HG02981 (cell line): ENCODE data around the gene WNT10A.
"Not testable (repeated sequence)": the region's sequence is repeated elsewhere in the genome, so short reads cannot be mapped to it uniquely, and the experiment has no call there.

Source experiments
- ATAC-seq: cut with Tn5 transposase; IDR thresholded peaks from one replicate; pipeline ENCODE4 v1.9.1; 2021; ENCODE audit warnings: mild to moderate bottlenecking, moderate library complexity; ENCODE audit not compliant: unreplicated experiment

The WNT10A gene

DNA sequence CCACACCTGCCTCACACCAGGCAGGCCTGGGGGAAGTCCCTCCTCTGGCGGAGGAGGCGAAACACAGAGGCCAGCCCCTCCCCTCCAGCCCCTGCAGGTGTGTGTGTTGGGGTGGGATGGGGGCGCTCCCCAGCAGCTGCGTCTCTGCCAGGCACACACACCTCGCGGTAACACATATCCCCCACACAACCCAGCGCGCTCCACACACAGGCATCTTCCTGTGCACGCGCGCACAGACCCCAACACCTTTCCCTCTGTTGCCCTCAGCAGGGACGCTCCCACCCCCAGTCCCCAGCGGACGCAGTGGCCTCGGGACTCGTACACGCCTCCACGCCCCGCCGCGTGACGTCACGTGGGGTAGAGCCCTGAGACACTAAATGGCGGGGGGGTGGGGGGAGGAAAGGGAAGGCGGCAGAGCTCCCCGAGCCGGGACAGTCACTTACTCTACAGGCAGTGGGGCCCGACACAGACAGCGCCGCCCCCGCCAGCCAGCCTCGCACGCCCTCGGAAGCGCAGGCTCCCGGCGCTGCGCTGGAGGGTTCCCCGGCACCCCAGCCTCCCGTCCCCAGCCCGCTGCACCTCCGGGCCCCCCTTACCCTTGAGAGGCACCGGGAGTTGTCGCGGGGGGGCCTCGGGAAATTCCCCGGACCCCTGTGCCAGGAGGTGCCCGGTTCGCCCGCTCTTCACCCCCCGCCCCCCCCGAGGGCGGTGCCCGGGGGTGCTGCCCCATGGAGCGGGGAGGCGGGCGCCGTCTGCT, at the start of gene WNT10A:
Gene WNT10A (plus strand): TSS at position 751 of the 757 bp plus-strand sequence. CDS start 144 bp downstream, outside the sequence.
- ATAC-seq: peak; percentile 54

DNA sequence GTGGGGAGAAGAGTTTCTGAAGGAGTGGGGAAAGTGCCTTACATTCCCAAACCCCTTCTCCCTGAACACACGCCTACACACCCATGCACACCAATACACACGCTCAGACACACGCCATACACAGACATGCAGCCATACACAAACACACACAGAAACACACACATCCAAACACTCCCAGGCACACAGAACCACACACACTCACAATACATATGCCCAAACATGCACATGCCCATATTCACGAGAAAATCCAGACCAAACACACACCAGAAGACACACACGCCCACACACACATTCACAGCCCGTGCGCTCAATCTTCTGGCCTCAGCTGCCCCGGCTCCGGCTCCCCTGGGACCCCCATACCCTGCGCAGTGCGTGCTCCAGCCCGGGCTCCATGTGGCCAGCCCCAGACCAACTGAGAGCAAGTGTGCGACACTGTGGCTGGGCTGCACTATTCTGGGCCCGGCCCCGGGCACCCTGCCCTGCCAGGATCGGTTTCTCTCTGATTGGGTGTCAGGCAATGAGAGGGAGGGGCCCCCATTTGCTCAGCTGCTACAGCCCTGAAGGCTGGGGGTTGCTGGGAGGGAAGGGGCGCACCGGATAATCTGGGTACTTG, 49.2 kb upstream of the WNT10A start, which contains the start of gene PRKAG3:
Gene PRKAG3 (minus strand): TSS at position 426 of the 613 bp plus-strand sequence.
- no peak for ATAC-seq

DNA sequence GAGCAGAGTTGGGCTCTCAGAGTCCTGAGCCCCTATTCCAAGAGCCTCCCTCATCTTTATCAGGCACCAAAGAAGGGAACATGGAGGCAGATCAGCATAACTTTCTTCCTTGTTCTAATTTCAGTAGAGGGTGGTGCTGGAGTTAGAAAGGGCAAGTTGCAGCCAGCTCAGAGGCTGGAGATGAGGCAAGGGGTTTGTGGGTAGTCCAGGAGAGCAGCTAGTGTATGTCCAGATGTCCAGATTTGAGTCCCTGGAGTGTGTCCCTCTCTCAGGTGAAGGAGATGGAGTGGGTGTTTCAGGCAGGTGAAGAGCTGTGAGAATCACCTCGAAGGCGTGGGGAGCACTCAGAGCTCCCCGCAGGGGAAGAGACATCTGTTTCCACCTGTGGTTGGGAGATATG, 48.6 kb upstream of the WNT10A start:
- ATAC-seq: no peak

DNA sequence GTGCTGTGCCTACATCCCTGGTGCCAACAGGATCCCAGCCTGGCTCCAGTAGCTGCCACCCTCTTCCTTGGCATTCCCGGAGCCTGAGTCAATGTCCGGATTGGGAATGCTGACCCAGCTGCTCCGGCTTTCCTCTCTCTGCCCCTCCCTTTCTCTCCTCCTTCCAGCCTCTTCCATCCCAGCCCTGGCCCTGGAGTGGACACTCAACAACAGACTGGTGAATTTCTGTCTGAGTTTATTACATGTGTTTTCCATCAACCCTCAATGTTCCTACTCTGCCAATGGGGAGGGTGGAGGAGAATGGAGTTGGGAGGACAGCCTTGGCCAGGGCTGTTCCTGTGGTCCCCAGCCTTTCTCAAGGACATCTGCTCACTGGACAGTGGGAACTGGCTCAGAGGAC, 48.1 kb upstream of the WNT10A start:
- ATAC-seq: no peak

GRCh38 chr2:218833023-218833609, 47.5 kb upstream of the WNT10A start:
- ATAC-seq: no peak

DNA sequence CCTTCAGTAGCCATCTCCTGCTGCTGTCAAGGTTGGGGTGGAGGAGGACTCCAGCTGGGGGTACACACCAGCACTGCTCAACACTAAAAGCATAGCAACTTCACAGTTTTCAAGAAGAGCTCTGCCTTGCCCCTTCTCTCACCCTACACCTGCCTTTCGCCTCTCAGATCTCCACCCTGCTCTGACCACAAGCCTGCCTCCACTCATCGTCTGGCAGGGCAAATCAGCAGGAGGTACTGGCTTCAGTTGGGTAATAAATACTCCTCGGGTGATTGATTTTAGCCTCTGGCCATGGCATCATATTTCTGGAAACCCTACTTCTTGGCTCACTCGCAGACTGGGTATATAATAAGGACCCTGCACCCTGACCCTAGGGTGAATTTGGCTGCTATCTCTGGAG, 46.0 kb upstream of the WNT10A start:
- ATAC-seq: no peak

GRCh38 chr2:218837495-218837894, 43.2 kb upstream of the WNT10A start:
- ATAC-seq: no peak

- ATAC-seq: no peak
Measured at GRCh38 chr2:218839430-218839829, 41.2 kb upstream of the WNT10A start.

DNA sequence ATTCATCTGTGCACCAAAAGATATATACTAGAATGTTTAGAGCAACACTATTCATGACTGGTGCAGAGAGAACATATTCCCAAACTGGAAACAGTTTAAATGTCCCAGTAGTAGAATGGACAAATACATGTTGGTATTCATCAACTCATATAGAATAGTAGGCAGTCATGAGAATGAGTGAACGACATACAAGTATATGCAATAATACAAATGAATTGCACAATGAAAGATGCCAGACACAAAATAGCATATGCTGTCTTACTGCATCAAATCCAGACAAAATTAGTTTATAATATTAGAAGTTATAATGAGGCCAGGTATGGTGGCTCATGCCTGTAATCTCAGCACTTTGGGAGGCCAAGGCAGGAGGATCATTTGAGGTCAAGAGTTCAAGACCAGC, 40.8 kb upstream of the WNT10A start:
- ATAC-seq: no peak

- ATAC-seq: not testable (repeated sequence)
Measured at GRCh38 chr2:218844334-218844733, 36.3 kb upstream of the WNT10A start.

GRCh38 chr2:218846963-218847362, 33.7 kb upstream of the WNT10A start:
- ATAC-seq: not testable (repeated sequence)

DNA sequence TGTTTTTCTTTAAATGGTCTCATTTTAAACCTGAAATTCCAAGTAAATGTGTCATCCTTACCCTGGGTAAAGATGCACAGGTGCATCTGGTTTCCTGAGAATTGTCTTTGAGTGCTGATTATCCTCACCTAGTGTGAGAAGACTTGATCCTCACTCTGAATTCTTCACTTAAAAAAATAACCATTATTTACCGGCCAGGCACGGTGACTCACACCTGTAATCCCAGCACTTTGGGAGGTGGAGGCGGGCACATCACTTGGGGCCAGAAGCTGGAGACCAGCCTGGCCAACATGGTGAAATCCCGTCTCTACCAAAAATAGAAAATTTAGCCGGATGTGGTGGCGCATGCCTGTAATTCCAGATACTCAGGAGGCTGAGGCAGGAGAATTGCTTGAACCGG, 30.9 kb upstream of the WNT10A start:
- no peak for ATAC-seq

GRCh38 chr2:218850796-218851195, 29.9 kb upstream of the WNT10A start:
- no peak for ATAC-seq

DNA sequence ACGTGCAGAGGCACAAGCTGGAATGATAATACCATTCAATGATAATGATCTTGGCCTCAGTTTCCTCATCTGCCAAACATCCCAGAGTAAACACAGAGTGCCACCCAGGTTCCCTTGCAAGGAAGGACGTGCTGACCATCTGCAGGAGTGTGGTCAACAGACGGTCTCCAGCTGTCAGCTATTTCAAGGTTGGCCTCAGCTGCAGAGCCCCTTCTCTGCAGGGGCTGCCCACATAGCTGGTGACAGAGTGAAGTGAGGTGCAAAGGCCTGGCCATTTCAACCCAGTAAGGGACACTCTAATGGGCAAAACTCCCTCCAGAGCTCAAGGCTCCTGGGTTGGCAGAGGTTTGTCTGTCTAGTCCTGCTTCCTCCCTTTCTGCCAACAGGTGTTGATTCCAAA, 29.4 kb upstream of the WNT10A start:
- ATAC-seq: no peak

DNA sequence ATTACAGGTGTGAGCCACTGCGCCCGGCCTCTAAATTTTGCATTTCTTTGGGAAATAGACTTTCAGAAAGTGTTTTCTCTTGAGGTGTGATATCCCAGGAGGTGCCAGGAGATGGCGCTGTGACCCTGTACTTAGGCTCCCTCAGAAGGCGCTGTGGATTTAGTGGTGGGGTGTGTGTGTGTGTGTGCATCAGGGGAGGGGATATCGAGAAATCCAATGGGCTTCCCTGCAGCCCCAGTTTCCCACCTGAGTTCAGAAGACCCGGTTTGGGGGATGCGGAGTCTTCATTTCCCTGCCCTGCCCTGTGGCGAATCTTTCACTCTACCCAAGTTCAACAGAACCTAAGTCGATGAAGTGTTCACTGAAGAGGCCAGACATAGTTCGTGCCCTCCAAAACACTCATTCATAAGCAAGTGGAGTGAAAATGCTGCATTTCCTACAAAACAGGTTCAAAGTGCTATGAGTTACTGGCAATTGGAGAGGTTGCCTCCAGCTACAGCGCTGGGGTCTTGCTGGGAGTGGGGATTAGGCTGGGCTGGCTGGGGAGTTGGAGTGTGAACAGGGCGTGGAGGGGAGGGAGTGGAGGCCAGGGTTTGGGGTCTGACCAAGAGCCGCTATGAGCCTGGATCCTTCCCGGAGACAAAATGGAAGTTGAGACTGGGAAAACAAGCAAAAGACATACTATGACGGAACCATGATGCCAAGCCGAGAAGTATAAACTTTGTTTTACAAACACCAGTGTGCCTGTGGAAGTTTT, 27.6 kb upstream of the WNT10A start:
- no peak for ATAC-seq

DNA sequence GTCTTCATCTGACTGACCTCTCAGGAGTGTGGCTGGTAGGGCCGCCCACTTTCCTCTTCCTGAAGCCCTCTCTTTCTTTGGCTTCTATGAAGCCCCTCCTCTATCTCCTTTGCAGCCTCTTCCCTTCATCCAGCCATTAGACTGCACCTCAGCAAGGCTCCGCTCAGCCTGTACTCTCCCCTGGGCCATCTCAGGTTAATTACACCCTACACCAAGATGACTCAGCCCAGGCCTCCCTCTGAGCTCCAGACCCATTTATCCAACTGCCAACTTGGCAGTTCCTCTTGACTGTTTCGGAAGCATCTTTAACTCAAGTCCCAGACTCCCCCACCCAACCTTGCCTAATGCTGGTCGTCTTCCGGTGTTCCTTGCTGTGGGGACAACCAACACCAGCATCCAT, 26.9 kb upstream of the WNT10A start:
- ATAC-seq: no peak

- no peak for ATAC-seq
Measured at GRCh38 chr2:218854860-218855259, 25.8 kb upstream of the WNT10A start.

DNA sequence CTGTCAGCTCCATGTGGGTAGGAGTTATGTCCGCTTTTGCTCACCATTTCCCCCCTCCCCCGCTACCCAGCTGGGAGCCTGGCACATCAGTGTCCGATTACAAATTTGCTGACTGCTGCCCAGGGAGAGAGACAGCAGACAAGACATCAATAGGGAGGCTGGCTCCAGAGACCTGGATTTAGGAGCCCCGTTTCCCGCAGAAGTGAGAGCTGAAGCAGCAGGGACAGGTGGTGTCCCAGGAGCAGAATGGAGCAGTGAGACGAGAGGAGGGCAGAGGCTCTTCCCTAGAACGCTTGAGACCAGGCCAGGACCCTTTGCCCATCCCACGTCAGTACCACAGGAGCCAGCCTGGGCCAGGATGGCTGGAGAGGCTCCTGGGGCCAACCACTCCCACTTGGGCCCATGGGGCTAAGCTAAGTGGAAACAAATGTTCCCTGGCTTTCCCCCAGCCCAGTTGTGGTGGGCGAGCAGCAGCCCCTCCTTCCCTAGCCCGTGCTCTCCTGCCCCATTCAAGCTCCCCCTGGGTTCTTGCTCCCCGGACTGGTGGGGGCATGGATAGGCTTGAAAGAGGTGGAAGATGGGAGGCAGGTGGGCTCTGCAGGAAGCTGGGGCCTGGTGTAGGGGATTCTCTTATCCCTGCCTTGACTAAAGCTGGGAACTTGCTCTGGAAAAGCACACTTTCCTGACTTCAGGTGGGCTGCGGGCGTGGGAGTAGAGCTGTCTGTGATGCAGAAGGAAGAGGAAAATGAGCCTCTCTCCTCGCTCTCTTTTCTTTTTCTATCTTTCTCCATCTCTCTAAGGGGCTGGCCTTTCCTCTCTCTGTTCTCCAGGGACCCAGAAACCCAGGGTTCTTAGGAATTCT, 25.1 kb upstream of the WNT10A start:
- ATAC-seq: no peak

- ATAC-seq: no peak
Measured at GRCh38 chr2:218856167-218856895, 24.3 kb upstream of the WNT10A start.

DNA sequence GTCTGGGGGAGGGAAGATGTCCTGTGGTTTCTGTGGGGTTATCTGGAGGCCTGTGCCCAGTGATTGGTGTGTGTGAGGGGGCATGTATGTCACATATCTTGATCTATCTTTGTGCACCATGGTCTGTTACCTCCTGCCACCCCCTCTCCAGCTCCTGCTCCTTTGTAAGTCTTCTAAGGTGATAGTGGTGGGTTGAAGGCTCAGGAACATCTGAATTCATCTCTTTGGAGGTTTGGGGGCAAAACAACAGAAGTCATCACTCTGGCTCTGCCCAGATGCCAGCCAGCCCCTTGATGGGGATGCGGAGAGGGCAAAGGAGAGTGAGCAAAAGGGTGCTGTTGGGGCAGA, 23.8 kb upstream of the WNT10A start:
- ATAC-seq: no peak
